CD14-positive monocyte (primary cell): ENCODE data around the gene PSTPIP2. TPM values are rescaled to one million over a fixed set of nuclear protein-coding genes. Genes with fewer than 3 reads are reported as not detected.

Experiments
- DNase-seq, 3 donors: peaks; one replicate each; pipeline ENCODE4 v3.0.0-alpha.2; 2011 to 2022
- H2AFZ ChIP-seq: 2 replicates; pipeline ENCODE4 v1.6.0; 2012; ENCODE audit warnings: mild to moderate bottlenecking, low read depth, low read length, inconsistent platforms; ENCODE audit not compliant: insufficient read depth, poor library complexity, severe bottlenecking
- H3K27ac ChIP-seq, 2 donors: 1 replicate in 1 of 2; 2 replicates in 1 of 2; pipeline ENCODE4 v1.5.1; 2012 to 2013; ENCODE audit warnings: low read length in 2 of 2, control low read depth in 1 of 2, inconsistent platforms in 1 of 2, low read depth in 1 of 2, mild to moderate bottlenecking in 1 of 2
- H3K27me3 ChIP-seq, 2 donors: one replicate each; pipeline versions ENCODE4 v1.6.0 to v1.6.1; 2011 to 2013; ENCODE audit warnings: low read length in 2 of 2; ENCODE audit not compliant: control insufficient read depth in 2 of 2, insufficient read depth in 2 of 2
- H3K36me3 ChIP-seq, 2 donors: replicated peaks in 1 of 2; 1 replicate in 1 of 2; 2 replicates in 1 of 2; pipeline versions ENCODE4 v1.5.1 to v1.6.1; 2012 to 2013; ENCODE audit warnings: low read length in 2 of 2, control low read depth in 1 of 2, inconsistent platforms in 1 of 2, mild to moderate bottlenecking in 1 of 2; ENCODE audit not compliant: insufficient read depth in 2 of 2, control insufficient read depth in 1 of 2
- H3K4me1 ChIP-seq, 2 donors: 1 replicate in 1 of 2; 2 replicates in 1 of 2; pipeline versions ENCODE4 v1.5.1 to v1.6.1; 2012 to 2013; ENCODE audit warnings: low read length in 2 of 2, control low read depth in 1 of 2, inconsistent platforms in 1 of 2, mild to moderate bottlenecking in 1 of 2, moderate library complexity in 1 of 2; ENCODE audit not compliant: insufficient read depth in 2 of 2, control insufficient read depth in 1 of 2
- H3K4me2 ChIP-seq: replicated peaks from 2 replicates; pipeline ENCODE3; 2012; ENCODE audit warnings: low read length, moderate library complexity, mild to moderate bottlenecking; ENCODE audit not compliant: poor library complexity, severe bottlenecking; ENCODE audit errors: extremely low read depth
- H3K4me3 ChIP-seq, 3 experiments: fragments of 200-600 bp in 1 of 3; sonication (generic) in 1 of 3; replicated peaks in 1 of 3; 1 replicate in 2 of 3; 2 replicates in 1 of 3; pipeline ENCODE4 v1.5.1; 2011 to 2013; ENCODE audit warnings: low read length in 3 of 3, mild to moderate bottlenecking in 3 of 3, control low read depth in 2 of 3, low read depth in 2 of 3, inconsistent platforms in 1 of 3, moderate library complexity in 1 of 3
- H3K79me2 ChIP-seq: 2 replicates; pipeline ENCODE4 v1.6.0; 2012; ENCODE audit warnings: mild to moderate bottlenecking, control low read depth, inconsistent platforms, low read length, moderate library complexity; ENCODE audit not compliant: insufficient read depth
- H3K9ac ChIP-seq: 2 replicates; pipeline ENCODE4 v1.6.0; 2017; ENCODE audit warnings: low read length, mild to moderate bottlenecking; ENCODE audit not compliant: insufficient read depth, poor library complexity, severe bottlenecking
- H3K9me3 ChIP-seq, 2 donors: replicated peaks in 1 of 2; 1 replicate in 1 of 2; 2 replicates in 1 of 2; pipeline versions ENCODE4 v1.5.1 to v1.6.1; 2012 to 2013; ENCODE audit warnings: low read length in 2 of 2, control low read depth in 1 of 2; ENCODE audit not compliant: control insufficient read depth in 1 of 2, insufficient read depth in 1 of 2
- H4K20me1 ChIP-seq: 2 replicates; pipeline ENCODE4 v1.6.0; 2012; ENCODE audit warnings: mild to moderate bottlenecking, low read length, control low read depth, moderate library complexity; ENCODE audit not compliant: insufficient read depth
- H3K27ac Mint-ChIP-seq, 7 donors: one replicate each; pipeline ENCODE4 v1.8.0; 2020; ENCODE audit warnings: mild to moderate bottlenecking in 7 of 7, mixed read lengths in 7 of 7, moderate library complexity in 6 of 7, inconsistent platforms in 2 of 7
- H3K27me3 Mint-ChIP-seq, 3 donors: one replicate each; pipeline ENCODE4 v1.8.0; 2021 to 2022; ENCODE audit warnings: low read depth in 3 of 3, mild to moderate bottlenecking in 3 of 3, mixed read lengths in 3 of 3, moderate library complexity in 3 of 3, inconsistent platforms in 1 of 3
- H3K36me3 Mint-ChIP-seq, 2 donors: one replicate each; pipeline ENCODE4 v1.8.0; 2020; ENCODE audit warnings: mixed read lengths in 2 of 2, inconsistent platforms in 1 of 2, mild to moderate bottlenecking in 1 of 2
- H3K4me1 Mint-ChIP-seq: one replicate; pipeline ENCODE4 v1.8.0; 2020; ENCODE audit warnings: mild to moderate bottlenecking, mixed read lengths
- H3K4me3 Mint-ChIP-seq, 2 donors: one replicate each; pipeline ENCODE4 v1.8.0; 2020; ENCODE audit warnings: mild to moderate bottlenecking in 2 of 2, mixed read lengths in 2 of 2, moderate library complexity in 1 of 2
- H3K9me3 Mint-ChIP-seq, 7 donors: one replicate each; pipeline ENCODE4 v1.8.0; 2020 to 2022; ENCODE audit warnings: mixed read lengths in 7 of 7, mild to moderate bottlenecking in 6 of 7, moderate library complexity in 6 of 7, inconsistent platforms in 2 of 7
- WGBS: methylation state at CpG from one replicate; pipeline ENCODE4 v1.1.5; 2013; ENCODE audit warnings: missing lambda C conversion rate; ENCODE audit not compliant: insufficient coverage; 5-methylcytosine and 5-hydroxymethylcytosine counted together
- intact Hi-C, 2 donors: fragments of 100-400 bp; cut with micrococcal nuclease; formaldehyde crosslinking; loops; one replicate each; pipeline versions ENCODE4 v1.15.0 to v1.15.1; 2023
- polyA plus RNA-seq, 3 donors: library from polyadenylated mRNA; depleted of rRNA in 1 of 3; unstranded in 2 of 3; stranded (reverse) in 1 of 3; fragments of 300-500 nt in 2 of 3; fragments of >200 nt in 1 of 3; fragmentation: Illumina TruSeq in 2 of 3; gene quantifications; 1 replicate in 2 of 3; 2 replicates in 1 of 3; pipeline ENCODE4 v1.2.3, GENCODE V29; 2012 to 2021
- TF ChIP-seq, protein P1 (sequence below): fragments of 200-600 bp; IDR thresholded peaks from one replicate; pipeline ENCODE4 v1.8.0; 2022; ENCODE audit warnings: antibody characterized with exemption, mild to moderate bottlenecking

The PSTPIP2 gene
- polyA plus RNA-seq, 3 donors: 35.0 to 64.1 (median 42.3) TPM

DNA sequence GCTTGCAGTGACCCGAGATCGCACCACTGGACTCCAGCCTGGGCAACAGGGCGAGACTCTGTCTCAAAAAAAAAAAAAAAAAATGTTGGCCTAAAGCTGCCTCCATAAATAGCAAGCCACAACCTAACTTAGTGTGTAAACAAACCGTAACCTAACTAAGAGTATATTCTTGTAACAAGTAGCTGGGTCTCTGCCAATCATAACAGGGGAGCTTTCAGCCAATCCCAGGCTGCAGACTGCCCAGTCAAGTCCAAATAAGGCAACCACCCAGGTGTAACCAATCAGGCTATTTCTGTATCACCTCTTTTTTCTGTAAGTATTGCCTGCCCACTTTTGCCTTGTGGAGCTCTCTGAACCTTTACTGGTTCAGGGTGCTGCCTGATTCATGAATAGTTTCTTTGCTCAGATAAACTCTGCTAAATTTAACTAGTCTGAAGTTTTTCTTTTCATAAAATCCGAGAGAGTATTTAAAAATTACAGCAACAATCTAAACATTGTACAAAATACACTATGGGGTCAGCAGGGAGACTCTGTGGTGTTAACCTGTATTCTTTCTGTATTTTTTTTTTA, 4.5 kb downstream of the PSTPIP2 start:
- peaks cover 6 to 18% of the 10 kb centered on the region in 2 donors for H3K36me3 Mint-ChIP-seq
- intact Hi-C loops: no loop called here
- TF ChIP-seq, protein P1, sequence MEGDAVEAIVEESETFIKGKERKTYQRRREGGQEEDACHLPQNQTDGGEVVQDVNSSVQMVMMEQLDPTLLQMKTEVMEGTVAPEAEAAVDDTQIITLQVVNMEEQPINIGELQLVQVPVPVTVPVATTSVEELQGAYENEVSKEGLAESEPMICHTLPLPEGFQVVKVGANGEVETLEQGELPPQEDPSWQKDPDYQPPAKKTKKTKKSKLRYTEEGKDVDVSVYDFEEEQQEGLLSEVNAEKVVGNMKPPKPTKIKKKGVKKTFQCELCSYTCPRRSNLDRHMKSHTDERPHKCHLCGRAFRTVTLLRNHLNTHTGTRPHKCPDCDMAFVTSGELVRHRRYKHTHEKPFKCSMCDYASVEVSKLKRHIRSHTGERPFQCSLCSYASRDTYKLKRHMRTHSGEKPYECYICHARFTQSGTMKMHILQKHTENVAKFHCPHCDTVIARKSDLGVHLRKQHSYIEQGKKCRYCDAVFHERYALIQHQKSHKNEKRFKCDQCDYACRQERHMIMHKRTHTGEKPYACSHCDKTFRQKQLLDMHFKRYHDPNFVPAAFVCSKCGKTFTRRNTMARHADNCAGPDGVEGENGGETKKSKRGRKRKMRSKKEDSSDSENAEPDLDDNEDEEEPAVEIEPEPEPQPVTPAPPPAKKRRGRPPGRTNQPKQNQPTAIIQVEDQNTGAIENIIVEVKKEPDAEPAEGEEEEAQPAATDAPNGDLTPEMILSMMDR: no peak
- Histone ChIP-seq H3K27me3 (no peaks in the 10 kb centered on the region), H3K9ac (no peak overlapping the region), H2AFZ (no peak overlapping the region), H4K20me1 (peaks cover 67% of the 10 kb centered on the region), H3K9me3 (no peaks in the 10 kb centered on the region), H3K4me3 (no peak overlapping the region), H3K79me2 (peaks cover 100% of the 10 kb centered on the region), H3K27ac (no peak overlapping the region), H3K4me2 (no peak overlapping the region), H3K4me1 (peaks cover 25 to 38% of the 10 kb centered on the region in 2 donors), H3K36me3 (no peaks in the 10 kb centered on the region)
- no peak overlapping the region for H3K4me3 Mint-ChIP-seq
- no peaks in the 10 kb centered on the region for H3K9me3 Mint-ChIP-seq
- H3K27ac Mint-ChIP-seq: peak overlapping the region in 1 of 7 donors; percentile 36
- WGBS: 100% methylated on average over 2 of the region's 5 CpGs
- peaks cover 54% of the 10 kb centered on the region for H3K4me1 Mint-ChIP-seq
- peaks cover 0 to 1% (median 0%) of the 10 kb centered on the region in 3 donors for H3K27me3 Mint-ChIP-seq
- DNase-seq: no peak

DNA sequence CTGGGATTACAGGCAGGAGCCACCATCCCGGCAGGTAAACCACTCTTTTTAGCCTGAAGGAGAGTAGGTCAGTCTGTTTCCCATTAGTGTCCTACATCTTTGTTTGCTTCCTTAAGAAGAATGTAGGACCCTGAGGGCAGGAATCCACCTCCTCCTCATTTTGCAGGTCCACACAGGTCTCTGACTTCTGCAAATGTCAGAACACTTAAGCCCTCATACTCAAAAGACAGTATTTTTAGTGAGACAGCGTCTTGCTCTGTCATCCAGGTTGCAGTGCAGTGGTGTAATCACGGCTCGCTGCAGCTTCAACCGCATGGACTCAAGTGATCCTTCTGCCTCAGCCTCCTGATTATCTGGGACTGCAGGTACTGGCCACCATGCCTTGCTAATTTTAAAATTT, 9.3 kb downstream of the PSTPIP2 start:
- Histone ChIP-seq H3K9ac (no peak overlapping the region), H3K79me2 (peaks cover 97% of the 10 kb centered on the region), H3K27ac (peak overlapping the region in 1 of 2 donors; percentile 1), H3K4me3 (no peak overlapping the region), H3K27me3 (no peaks in the 10 kb centered on the region), H2AFZ (no peak overlapping the region), H3K9me3 (no peaks in the 10 kb centered on the region), H3K36me3 (no peaks in the 10 kb centered on the region), H3K4me1 (peaks cover 7 to 13% of the 10 kb centered on the region in 2 donors), H3K4me2 (no peak overlapping the region), H4K20me1 (peaks cover 78% of the 10 kb centered on the region)
- H3K4me1 Mint-ChIP-seq: peaks cover 43% of the 10 kb centered on the region
- TF ChIP-seq, protein P1: no peak
- DNase-seq: no peak
- H3K27me3 Mint-ChIP-seq: peaks cover 0 to 1% (median 0%) of the 10 kb centered on the region in 3 donors
- H3K36me3 Mint-ChIP-seq: peaks cover 5 to 20% of the 10 kb centered on the region in 2 donors
- no peaks in the 10 kb centered on the region for H3K9me3 Mint-ChIP-seq
- intact Hi-C loops: no loop called here
- H3K4me3 Mint-ChIP-seq: no peak overlapping the region
- H3K27ac Mint-ChIP-seq: peak overlapping the region in 4 of 7 donors; percentile 13 to 76 (median 31)
- 76% methylated on average over 5 of the region's 5 CpGs for WGBS
